Glutamatergic neuron (in vitro differentiated cells): Measurements from ENCODE around the gene MACC1. TPM values are rescaled to one million over a fixed set of nuclear protein-coding genes. Genes with fewer than 3 reads are reported as not detected.

Experiments used
- DNase-seq: peaks from one replicate; pipeline ENCODE4 v3.0.0; 2022
- H3K27ac Mint-ChIP-seq: one replicate; pipeline ENCODE4 v1.8.0; 2020; ENCODE audit warnings: mild to moderate bottlenecking, mixed read lengths, inconsistent platforms; ENCODE audit not compliant: unreplicated experiment
- H3K27me3 Mint-ChIP-seq: one replicate; pipeline ENCODE4 v1.8.0; 2020; ENCODE audit warnings: mild to moderate bottlenecking, moderate library complexity, mixed read lengths, inconsistent platforms; ENCODE audit not compliant: unreplicated experiment
- H3K36me3 Mint-ChIP-seq: one replicate; pipeline ENCODE4 v1.8.0; 2020; ENCODE audit warnings: mild to moderate bottlenecking, mixed read lengths, inconsistent platforms; ENCODE audit not compliant: unreplicated experiment
- H3K4me1 Mint-ChIP-seq: one replicate; pipeline ENCODE4 v1.8.0; 2020; ENCODE audit warnings: mild to moderate bottlenecking, low read depth, mixed read lengths, inconsistent platforms; ENCODE audit not compliant: unreplicated experiment
- H3K4me3 Mint-ChIP-seq: one replicate; pipeline ENCODE4 v1.8.0; 2020; ENCODE audit warnings: mild to moderate bottlenecking, mixed read lengths, inconsistent platforms; ENCODE audit not compliant: unreplicated experiment
- H3K9me3 Mint-ChIP-seq: one replicate; pipeline ENCODE4 v1.8.0; 2020; ENCODE audit warnings: mild to moderate bottlenecking, moderate library complexity, mixed read lengths, inconsistent platforms; ENCODE audit not compliant: unreplicated experiment
- CTCF ChIP-seq: fragments of 200-600 bp; sonication (generic); IDR thresholded peaks from one replicate; pipeline ENCODE4 v1.5.0; 2021; ENCODE audit not compliant: partially characterized antibody, unreplicated experiment
- total RNA-seq: library from RNA; stranded (reverse); fragmentation: NEBNext Ultra II Directional; extraction: Animal tissue kit (Norgen Biotek cat#: 25700); gene quantifications from one replicate; pipeline ENCODE4 v1.2.1, GENCODE V29; 2021; ENCODE audit not compliant: unreplicated experiment

The MACC1 gene
- total RNA-seq, 1 donor from 2014 or later: 0.29 TPM

GRCh38 chr7:20112696-20113095 is 104.5 kb downstream of the MACC1 start:
- Mint-ChIP-seq H3K36me3 (no peaks in the 10 kb centered on the region), H3K27ac (no peak overlapping the region), H3K9me3 (no peaks in the 10 kb centered on the region), H3K4me1 (peaks cover 10% of the 10 kb centered on the region), H3K4me3 (no peak overlapping the region), H3K27me3 (peaks cover 4% of the 10 kb centered on the region)
- no peak for TF ChIP-seq CTCF
- DNase-seq: no peak

DNA sequence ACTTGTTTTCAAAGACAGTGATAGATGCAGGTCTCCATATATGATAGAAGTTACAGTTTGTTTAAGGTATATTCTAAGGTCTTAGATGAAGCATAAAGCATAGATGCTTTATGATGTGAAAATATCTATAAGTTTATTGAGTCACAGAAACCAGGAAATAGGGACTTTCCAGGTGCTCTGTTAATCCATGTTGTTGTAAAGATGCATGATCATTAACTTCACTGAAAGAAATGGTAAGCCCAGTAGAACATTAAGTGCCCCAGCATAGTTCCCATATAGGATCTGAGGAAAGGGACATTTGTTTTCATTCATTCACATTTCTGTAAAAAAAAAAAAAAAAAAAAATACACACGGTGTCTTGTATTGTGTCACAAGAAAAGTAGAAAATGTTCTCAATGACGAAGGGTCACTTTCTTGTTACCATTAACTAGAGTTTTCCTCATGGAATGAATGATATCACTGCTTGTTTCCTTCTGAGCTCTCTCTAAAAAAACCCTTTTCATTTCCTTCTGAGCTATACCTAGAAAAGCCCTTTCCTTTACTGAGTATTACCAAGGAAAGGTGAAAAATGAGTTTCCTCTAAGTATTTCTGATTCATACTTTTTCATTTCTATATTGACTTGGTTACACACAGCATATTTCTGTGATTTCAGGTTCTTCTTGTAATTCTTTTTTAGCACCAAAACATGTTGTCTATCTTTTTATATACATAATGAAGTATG is 105.2 kb downstream of the MACC1 start:
- Mint-ChIP-seq H3K4me3 (no peak overlapping the region), H3K27ac (no peak overlapping the region), H3K9me3 (no peaks in the 10 kb centered on the region), H3K27me3 (peaks cover 1% of the 10 kb centered on the region), H3K36me3 (no peaks in the 10 kb centered on the region), H3K4me1 (peaks cover 8% of the 10 kb centered on the region)
- DNase-seq: no peak
- TF ChIP-seq CTCF: no peak

DNA sequence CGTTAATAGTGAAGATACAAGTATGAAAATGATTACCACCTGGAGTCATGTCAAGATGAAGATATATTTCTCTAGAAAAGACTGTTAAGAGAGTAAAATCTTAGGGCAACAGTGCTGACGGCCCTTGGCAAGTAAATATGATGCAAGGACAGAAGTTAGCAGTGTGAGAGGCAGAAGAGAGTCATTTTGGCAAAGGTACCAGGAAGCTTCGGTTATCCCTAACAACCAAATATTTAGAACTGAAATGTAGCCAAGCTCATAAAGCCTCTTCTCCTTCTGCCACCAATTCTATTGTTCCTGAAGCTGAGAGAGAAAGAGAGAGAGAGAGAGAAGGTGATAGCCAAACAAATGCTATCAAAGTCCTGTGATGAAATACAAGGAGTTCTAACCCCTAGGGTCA is 109.6 kb downstream of the MACC1 start:
- no peaks in the 10 kb centered on the region for H3K27me3 Mint-ChIP-seq
- no peak overlapping the region for H3K27ac Mint-ChIP-seq
- no peak for DNase-seq
- no peaks in the 10 kb centered on the region for H3K4me1 Mint-ChIP-seq
- no peaks in the 10 kb centered on the region for H3K36me3 Mint-ChIP-seq
- H3K4me3 Mint-ChIP-seq: no peak overlapping the region
- no peaks in the 10 kb centered on the region for H3K9me3 Mint-ChIP-seq
- no peak for TF ChIP-seq CTCF

- TF ChIP-seq CTCF: no peak
- Mint-ChIP-seq H3K27ac (no peak overlapping the region), H3K36me3 (no peaks in the 10 kb centered on the region), H3K9me3 (no peaks in the 10 kb centered on the region), H3K27me3 (no peaks in the 10 kb centered on the region), H3K4me3 (no peak overlapping the region), H3K4me1 (no peaks in the 10 kb centered on the region)
- no peak for DNase-seq
Measured at GRCh38 chr7:20104696-20105095, 112.5 kb downstream of the MACC1 start.

DNA sequence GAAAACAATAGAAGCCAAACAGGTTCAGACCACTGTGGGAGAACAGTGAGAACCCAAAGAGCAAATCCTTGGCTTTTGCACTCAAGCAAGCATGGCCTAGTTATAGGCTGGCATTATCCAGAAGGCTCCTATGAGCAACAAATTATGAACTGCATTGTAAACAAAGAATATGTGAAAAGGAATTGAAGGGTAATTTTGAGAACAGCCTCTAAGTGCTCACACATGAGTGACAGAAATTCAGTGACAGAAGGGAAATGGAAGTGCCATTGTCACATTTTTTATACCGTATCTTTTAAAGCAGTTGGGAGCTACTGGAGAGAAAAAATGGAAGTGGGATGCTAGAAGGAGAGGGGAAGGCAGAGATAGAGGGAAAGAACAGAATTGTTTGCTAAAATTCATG is 114.2 kb downstream of the MACC1 start:
- no peak for DNase-seq
- H3K27me3 Mint-ChIP-seq: no peaks in the 10 kb centered on the region
- no peaks in the 10 kb centered on the region for H3K9me3 Mint-ChIP-seq
- no peaks in the 10 kb centered on the region for H3K36me3 Mint-ChIP-seq
- no peak for TF ChIP-seq CTCF
- no peak overlapping the region for H3K27ac Mint-ChIP-seq
- no peaks in the 10 kb centered on the region for H3K4me1 Mint-ChIP-seq
- H3K4me3 Mint-ChIP-seq: no peak overlapping the region
